ENCODE results near the gene TAF4B.
"Not testable (repeated sequence)": the region's sequence is repeated elsewhere in the genome, so short reads cannot be mapped to it uniquely, and the experiment has no call there.

Gene TAF4B

GRCh38 chr18:26378701-26379100 is 152.5 kb downstream of the TAF4B start:
- DNase-seq (ENCODE audit: low read depth in 2 of 3, low spot score in 2 of 3), result no peak

GRCh38 chr18:26381555-26381954 is 155.3 kb downstream of the TAF4B start:
- not testable (repeated sequence) for DNase-seq (ENCODE audit: low read depth in 2 of 3, low spot score in 2 of 3)

GRCh38 chr18:26383454-26384270 is 157.4 kb downstream of the TAF4B start:
- no peak for DNase-seq (ENCODE audit: low read depth in 2 of 3, low spot score in 2 of 3)

- no peak for DNase-seq (ENCODE audit: low read depth in 2 of 3, low spot score in 2 of 3)
Observed at GRCh38 chr18:26386002-26386401, 159.8 kb downstream of the TAF4B start.

GRCh38 chr18:26386441-26386840 is 160.2 kb downstream of the TAF4B start:
- no peak for DNase-seq (ENCODE audit: low read depth in 2 of 3, low spot score in 2 of 3)

- DNase-seq (ENCODE audit: low read depth in 2 of 3, low spot score in 2 of 3), result no peak
Observed at GRCh38 chr18:26394047-26394654, 167.9 kb downstream of the TAF4B start.

GRCh38 chr18:26397019-26397418 is 170.8 kb downstream of the TAF4B start:
- no peak for DNase-seq (ENCODE audit: low read depth in 2 of 3, low spot score in 2 of 3)

- DNase-seq (ENCODE audit: low read depth in 2 of 3, low spot score in 2 of 3), result no peak
Observed at GRCh38 chr18:26403491-26403890, 177.2 kb downstream of the TAF4B start.

GRCh38 chr18:26405190-26405801 is 179.1 kb downstream of the TAF4B start:
- DNase-seq (ENCODE audit: low read depth in 2 of 3, low spot score in 2 of 3), result no peak

- no peak for DNase-seq (ENCODE audit: low read depth in 2 of 3, low spot score in 2 of 3)
Observed at GRCh38 chr18:26406324-26406723, 180.1 kb downstream of the TAF4B start.

GRCh38 chr18:26406854-26407517 is 180.7 kb downstream of the TAF4B start:
- DNase-seq (ENCODE audit: low read depth in 2 of 3, low spot score in 2 of 3), result no peak

- no peak for DNase-seq (ENCODE audit: low read depth in 2 of 3, low spot score in 2 of 3)
Observed at GRCh38 chr18:26407736-26408601, 181.7 kb downstream of the TAF4B start.

- no peak for DNase-seq (ENCODE audit: low read depth in 2 of 3, low spot score in 2 of 3)
Observed at GRCh38 chr18:26409091-26409490, 182.8 kb downstream of the TAF4B start.

GRCh38 chr18:26414901-26415440 is 188.7 kb downstream of the TAF4B start:
- DNase-seq (ENCODE audit: low read depth in 2 of 3, low spot score in 2 of 3), result no peak

- DNase-seq (ENCODE audit: low read depth in 2 of 3, low spot score in 2 of 3), result no peak
Observed at GRCh38 chr18:26415631-26416030, 189.4 kb downstream of the TAF4B start.

GRCh38 chr18:26416652-26417150 is 190.5 kb downstream of the TAF4B start:
- DNase-seq (ENCODE audit: low read depth in 2 of 3, low spot score in 2 of 3), result no peak

GRCh38 chr18:26417190-26417589 is 190.9 kb downstream of the TAF4B start:
- no peak for DNase-seq (ENCODE audit: low read depth in 2 of 3, low spot score in 2 of 3)

GRCh38 chr18:26418225-26418624 is 192.0 kb downstream of the TAF4B start:
- DNase-seq (ENCODE audit: low read depth in 2 of 3, low spot score in 2 of 3), result no peak

- no peak for DNase-seq (ENCODE audit: low read depth in 2 of 3, low spot score in 2 of 3)
Observed at GRCh38 chr18:26419746-26420145, 193.5 kb downstream of the TAF4B start.

GRCh38 chr18:26421503-26421902 is 195.3 kb downstream of the TAF4B start:
- DNase-seq (ENCODE audit: low read depth in 2 of 3, low spot score in 2 of 3), result no peak
